ENCODE results near the gene RPS3. TPM values are rescaled to one million over a fixed set of nuclear protein-coding genes. Genes with fewer than 3 reads are reported as not detected.

RPS3 gene
- total RNA-seq, 1 experiment from 2014 or later = 4,109 TPM

- ChIA-PET RAD21 (ENCODE audit: low non-redundant PET in 1 of 2, low total read pairs in 2 of 2, uncharacterized antibody in 2 of 2, unreplicated experiment in 2 of 2) (interaction anchor here in 1 of 2 experiments (0.6 kb wide), 1 partner anchor 136 kb away, joined by 3 read pairs; no protein-coding TSS in a partner anchor), POLR2A (interaction anchor here (0.6 to 1.0 kb wide), 2 partner anchors 9 to 72 kb away, joined by 3 to 5 read pairs; no protein-coding TSS in a partner anchor), CTCF (no interaction called here)
- BruUV-seq (replicated peaks) = no TSS peak
- peak overlapping the region; percentile 96; the same call in 1 of the 2 replicates for H3K4me2 ChIP-seq (ENCODE audit: low read length)
- intact Hi-C loops (cut with micrococcal nuclease) = no loop called here
- no peak overlapping the region for H3K27ac ChIP-seq (ENCODE audit: low read depth, low read length)
- ATAC-seq = peak; percentile 16
- TF ChIP-seq SP1 (IDR thresholded peaks at IDR 0.05; ENCODE audit: low read depth) (no peak), CTCF (IDR thresholded peaks at IDR 0.05 in 2 of 3, conservative IDR thresholded peaks at IDR 0.05 in 1 of 3; ENCODE audit: borderline replicate concordance in 1 of 3, insufficient read depth in 1 of 3, low read depth in 2 of 3, low read length in 2 of 3) (no peak), CBX3 (IDR thresholded peaks at IDR 0.05; ENCODE audit: low read depth) (no peak), SIN3A (IDR thresholded peaks at IDR 0.05; ENCODE audit: low read depth) (no peak), EZH2 (IDR thresholded peaks at IDR 0.05) (no peak), JUND (IDR thresholded peaks at IDR 0.05) (no peak), EGR1 (IDR thresholded peaks at IDR 0.05; ENCODE audit: low read depth) (no peak), SRF (IDR thresholded peaks at IDR 0.05; ENCODE audit: low read depth) (no peak)
- H3K36me3 ChIP-seq (ENCODE audit: control insufficient read depth in 1 of 2, insufficient read depth in 2 of 2, low read length in 2 of 2) = peaks cover 32 to 43% of the 10 kb centered on the region in 2 experiments
- H3K4me1 ChIP-seq (ENCODE audit: control insufficient read depth in 1 of 2, insufficient read depth in 2 of 2, low read length in 2 of 2) = peaks cover 4 to 30% of the 10 kb centered on the region in 2 experiments; a peak in 3 of 4 replicates
- no peaks in the 10 kb centered on the region for H3K9me2 ChIP-seq (ENCODE audit: insufficient read depth)
- peak overlapping the region; percentile 100; a peak in 2 of 4 replicates for H3K4me3 ChIP-seq (replicated peaks in 1 of 2; ENCODE audit: low read depth in 1 of 2, low read length in 2 of 2)
- H2AFZ ChIP-seq (ENCODE audit: low read depth, low read length, poor library complexity, severe bottlenecking) = no peak overlapping the region
- no peaks in the 10 kb centered on the region for H3K9me3 ChIP-seq (ENCODE audit: control insufficient read depth in 1 of 2, insufficient read depth in 1 of 2, low read depth in 1 of 2, low read length in 2 of 2)
- H3K27me3 ChIP-seq (ENCODE audit: insufficient read depth, low read length) = no peaks in the 10 kb centered on the region
- DNase-seq (ENCODE audit: low read depth, low spot score) = no peak
- peaks cover 37% of the 10 kb centered on the region; the same call in 1 of the 2 replicates for H4K20me1 ChIP-seq (ENCODE audit: insufficient read depth)
- H3K79me2 ChIP-seq (ENCODE audit: insufficient read depth, low read length) = peaks cover 47% of the 10 kb centered on the region
- H3K9ac ChIP-seq (ENCODE audit: low read length) = no peak overlapping the region
Measured at GRCh38 chr11:75398906-75399305, 412 bp upstream of the RPS3 start.
